ENCODE measurements around the gene IWS1. TPM values are rescaled to one million over a fixed set of nuclear protein-coding genes. Genes with fewer than 3 reads are reported as not detected.

Gene IWS1
- polyA plus RNA-seq, 1 donor, result 53.1 TPM

- H3K9me3 ChIP-seq (ENCODE audit: control insufficient read depth, low read depth, low read length), result peaks cover 20% of the 10 kb centered on the region
- H3K4me3 ChIP-seq (ENCODE audit: low read length), result no peak overlapping the region
- DNase-seq, result peak; percentile 79 to 85
- peaks cover 15% of the 10 kb centered on the region for H3K4me1 ChIP-seq (ENCODE audit: control insufficient read depth, insufficient read depth, low read length)
- peak overlapping the region; percentile 58 for H3K27ac ChIP-seq (ENCODE audit: low read length)
- no peaks in the 10 kb centered on the region for H3K27me3 ChIP-seq (ENCODE audit: control insufficient read depth, insufficient read depth, low read length)
- WGBS (ENCODE audit: insufficient coverage, low lambda C conversion rate), result no CpG with 5 or more reads among the region's 13 CpGs
- H3K36me3 ChIP-seq (ENCODE audit: control insufficient read depth, insufficient read depth, low read length), result no peaks in the 10 kb centered on the region
These were observed 88.2 kb downstream of the IWS1 start for GRCh38 chr2:127437781-127438726.

DNA sequence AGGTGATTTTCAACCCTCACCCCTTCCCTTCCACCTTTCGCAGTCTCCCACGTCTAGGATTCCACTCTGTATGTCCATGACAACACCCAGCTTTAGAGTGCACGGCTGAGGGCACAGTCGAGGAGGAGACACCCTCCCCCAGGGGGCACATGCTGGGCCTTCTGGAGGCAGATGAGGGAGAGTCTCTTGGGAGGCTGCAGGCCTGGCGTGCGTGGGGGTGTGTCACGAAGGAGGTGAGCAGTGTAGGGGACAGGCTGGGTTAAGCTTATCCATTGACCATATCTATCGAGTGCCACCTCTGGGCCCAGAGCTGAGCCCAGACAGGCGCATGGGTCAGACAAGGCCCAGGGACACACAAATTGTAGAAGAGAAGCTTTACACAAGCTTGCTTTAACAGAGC is 89.2 kb downstream of the IWS1 start:
- H3K4me1 ChIP-seq (ENCODE audit: control insufficient read depth, insufficient read depth, low read length), result peaks cover 15% of the 10 kb centered on the region
- H3K4me3 ChIP-seq (ENCODE audit: low read length), result no peak overlapping the region
- H3K36me3 ChIP-seq (ENCODE audit: control insufficient read depth, insufficient read depth, low read length), result no peaks in the 10 kb centered on the region
- H3K27ac ChIP-seq (ENCODE audit: low read length), result no peak overlapping the region
- WGBS (ENCODE audit: insufficient coverage, low lambda C conversion rate), result 80% methylated on average over 1 of the region's 9 CpGs
- no peaks in the 10 kb centered on the region for H3K27me3 ChIP-seq (ENCODE audit: control insufficient read depth, insufficient read depth, low read length)
- peaks cover 20% of the 10 kb centered on the region for H3K9me3 ChIP-seq (ENCODE audit: control insufficient read depth, low read depth, low read length)
- no peak for DNase-seq

DNA sequence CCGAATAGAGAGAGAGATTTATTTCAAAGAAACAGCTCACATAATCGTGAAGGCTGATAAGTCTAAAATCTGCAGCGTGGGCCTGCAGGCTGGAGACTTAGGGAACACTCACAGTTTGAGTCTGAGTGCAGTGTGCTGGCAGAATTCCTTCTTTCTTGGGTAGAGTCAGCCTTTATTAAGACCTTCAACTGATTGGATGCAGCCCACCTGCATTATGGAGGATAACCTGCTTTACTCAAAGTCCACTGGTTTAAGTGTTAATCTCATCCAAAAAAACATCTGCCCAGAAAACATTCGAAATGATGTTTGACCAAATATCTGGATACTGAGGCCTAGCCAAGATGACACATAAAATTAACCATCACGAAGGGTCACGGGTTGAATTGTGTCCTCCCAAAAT is 91.8 kb downstream of the IWS1 start:
- H3K27ac ChIP-seq (ENCODE audit: low read length), result no peak overlapping the region
- peaks cover 7% of the 10 kb centered on the region for H3K9me3 ChIP-seq (ENCODE audit: control insufficient read depth, low read depth, low read length)
- DNase-seq, result no peak
- no peaks in the 10 kb centered on the region for H3K36me3 ChIP-seq (ENCODE audit: control insufficient read depth, insufficient read depth, low read length)
- peaks cover 15% of the 10 kb centered on the region for H3K4me1 ChIP-seq (ENCODE audit: control insufficient read depth, insufficient read depth, low read length)
- 100% methylated on average over 3 of the region's 6 CpGs for WGBS (ENCODE audit: insufficient coverage, low lambda C conversion rate)
- H3K27me3 ChIP-seq (ENCODE audit: control insufficient read depth, insufficient read depth, low read length), result no peaks in the 10 kb centered on the region
- H3K4me3 ChIP-seq (ENCODE audit: low read length), result no peak overlapping the region

DNA sequence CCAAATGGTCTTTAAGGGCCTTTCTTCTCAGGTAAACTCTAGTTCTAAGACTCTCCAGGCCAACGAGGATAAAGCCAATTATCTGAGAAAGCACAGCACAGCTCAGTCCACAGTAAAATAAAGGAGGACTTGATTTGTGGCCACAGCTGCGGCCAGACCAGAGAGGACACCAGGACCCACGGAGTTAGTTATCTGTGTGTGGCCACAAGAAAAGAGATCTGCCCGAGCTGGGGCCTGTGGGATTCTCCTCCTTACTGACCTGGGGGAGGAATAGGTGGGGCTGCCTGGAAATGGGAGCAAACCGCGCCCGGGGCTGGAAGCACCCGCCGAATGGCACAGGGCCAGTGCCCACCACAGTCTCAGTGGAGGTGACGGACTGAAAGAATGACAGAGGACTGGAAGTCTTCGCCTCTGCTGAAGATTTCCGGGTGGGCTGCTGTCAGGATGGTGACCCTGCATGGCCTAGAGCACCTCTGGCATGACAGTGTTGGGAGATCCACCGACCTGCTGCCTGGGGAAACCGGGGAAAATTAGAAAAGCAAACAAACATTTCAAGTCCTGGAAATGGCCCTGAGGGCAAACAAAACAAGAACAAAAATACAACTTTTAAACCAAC is 94.8 kb downstream of the IWS1 start:
- no peak overlapping the region for H3K4me3 ChIP-seq (ENCODE audit: low read length)
- WGBS (ENCODE audit: insufficient coverage, low lambda C conversion rate), result no CpG with 5 or more reads among the region's 14 CpGs
- H3K27ac ChIP-seq (ENCODE audit: low read length), result no peak overlapping the region

More for the DNA sequence above, 94.8 kb downstream of the IWS1 start:
- Histone ChIP-seq H3K27me3 (ENCODE audit: control insufficient read depth, insufficient read depth, low read length) (no peaks in the 10 kb centered on the region), H3K4me1 (ENCODE audit: control insufficient read depth, insufficient read depth, low read length) (no peaks in the 10 kb centered on the region), H3K9me3 (ENCODE audit: control insufficient read depth, low read depth, low read length) (no peaks in the 10 kb centered on the region), H3K36me3 (ENCODE audit: control insufficient read depth, insufficient read depth, low read length) (peaks cover 2% of the 10 kb centered on the region)
- no peak for DNase-seq

Other genes starting within 250 kb of the IWS1 start
- gene ERCC3, start 232.3 kb downstream of the IWS1 start, polyA plus RNA-seq, result 40.5 TPM
- 27.5 TPM for gene MAP3K2, start 138.5 kb downstream of the IWS1 start, polyA plus RNA-seq
- gene PROC, start 108.1 kb downstream of the IWS1 start, polyA plus RNA-seq, result 7.8 TPM
- 254 TPM for gene MYO7B, start 9.2 kb upstream of the IWS1 start, polyA plus RNA-seq
- gene GPR17, start 119.7 kb upstream of the IWS1 start, polyA plus RNA-seq, result 1.5 TPM
- gene LIMS2, start 149.0 kb upstream of the IWS1 start, polyA plus RNA-seq, result 25.0 TPM
- gene SFT2D3, start 175.0 kb upstream of the IWS1 start, polyA plus RNA-seq, result not detected

Data from large intestine (tissue), 3 donors.